H1 (cell line): ENCODE results near the gene STEAP1. TPM values are rescaled to one million over a fixed set of nuclear protein-coding genes. Genes with fewer than 3 reads are reported as not detected.

Experiments
- E2F6 ChIP-seq: IDR thresholded peaks from 2 replicates; pipeline ENCODE4 v1.6.1; 2012; ENCODE audit warnings: inconsistent platforms
- KDM1A ChIP-seq: fragments of 200-600, 300-600 bp; sonication (generic); IDR thresholded peaks from 2 replicates; pipeline ENCODE4 v1.7.1; 2016; ENCODE audit warnings: mild to moderate bottlenecking, low read length, borderline replicate concordance
- KDM5A ChIP-seq: fragments of 200-600 bp; IDR thresholded peaks from 2 replicates; pipeline ENCODE4 v1.7.1; 2012; ENCODE audit warnings: mild to moderate bottlenecking, low read length, inconsistent platforms, mixed read lengths
- TAF7 ChIP-seq: optimal IDR thresholded peaks from 2 replicates; pipeline ENCODE3; 2011; ENCODE audit warnings: low read depth, mild to moderate bottlenecking, inconsistent platforms, low read length, moderate library complexity, borderline replicate concordance
- YY1 ChIP-seq: IDR thresholded peaks from 2 replicates; pipeline ENCODE4 v1.6.1; 2011; ENCODE audit warnings: low read depth, mild to moderate bottlenecking, low read length
- polyA plus RNA-seq, 7 experiments: library from polyadenylated mRNA; depleted of rRNA in 3 of 7; stranded (reverse) in 5 of 7; unstranded in 2 of 7; fragments of >200 nt in 5 of 7; fragments of 200-250 nt in 2 of 7; gene quantifications; 1 replicate in 5 of 7; 2 replicates in 1 of 7; 4 replicates in 1 of 7; pipeline versions ENCODE4 v1.2.1 to v1.2.3, GENCODE V29; 2011 to 2013; ENCODE audit warnings: missing spikeins in 2 of 7, mixed read lengths in 2 of 7
- total RNA-seq: library from RNA; stranded (reverse); fragmentation: NEBNext Ultra II Directional; extraction: Animal tissue kit (Norgen Biotek cat#: 25700); gene quantifications from 2 replicates; pipeline ENCODE4 v1.2.1, GENCODE V29; 2021

Gene STEAP1
- total and polyA plus RNA-seq, 2 of the 8 experiments (the other 6 are each of a cell fraction or from before 2014, with no cell fraction given), result 9.2 to 9.5 TPM

- no peak for TF ChIP-seq E2F6
- no peak for TF ChIP-seq KDM1A
- no peak for TF ChIP-seq KDM5A
- TF ChIP-seq YY1, result no peak
- TF ChIP-seq TAF7, result no peak
Observed at GRCh38 chr7:90172624-90173023, 18.4 kb downstream of the STEAP1 start (continued).
